ENCODE results near the gene FEM1B.

The FEM1B gene

GRCh38 chr15:68261980-68262379 is 15.6 kb upstream of the FEM1B start:
- Histone ChIP-seq H3K36me3 (no peaks in the 10 kb centered on the region), H3K4me3 (ENCODE audit: low read depth in 1 of 2, low read length in 1 of 2) (no peak overlapping the region), H3K27me3 (peaks cover 31% of the 10 kb centered on the region), H3K27ac (no peak overlapping the region), H3K4me1 (ENCODE audit: control insufficient read depth in 1 of 2, insufficient read depth in 1 of 2, low read depth in 1 of 2, low read length in 1 of 2) (peaks cover 4% of the 10 kb centered on the region in 2 experiments), H3K9me3 (no peaks in the 10 kb centered on the region)
- no peak for TF ChIP-seq CTCF (IDR thresholded peaks at IDR 0.05)

- peaks cover 31% of the 10 kb centered on the region for H3K27me3 ChIP-seq
- no peaks in the 10 kb centered on the region for H3K4me1 ChIP-seq (ENCODE audit: control insufficient read depth in 1 of 2, insufficient read depth in 1 of 2, low read depth in 1 of 2, low read length in 1 of 2)
- H3K36me3 ChIP-seq, result no peaks in the 10 kb centered on the region
- H3K27ac ChIP-seq, result no peak overlapping the region
- H3K9me3 ChIP-seq, result no peaks in the 10 kb centered on the region
- TF ChIP-seq CTCF (IDR thresholded peaks at IDR 0.05), result no peak
- no peak overlapping the region for H3K4me3 ChIP-seq (ENCODE audit: low read depth in 1 of 2, low read length in 1 of 2)
These were observed 14.8 kb upstream of the FEM1B start for GRCh38 chr15:68262514-68263356.

GRCh38 chr15:68264282-68264681 is 13.3 kb upstream of the FEM1B start:
- Histone ChIP-seq H3K27ac (no peak overlapping the region), H3K27me3 (peaks cover 31% of the 10 kb centered on the region), H3K4me1 (ENCODE audit: control insufficient read depth in 1 of 2, insufficient read depth in 1 of 2, low read depth in 1 of 2, low read length in 1 of 2) (no peaks in the 10 kb centered on the region), H3K36me3 (no peaks in the 10 kb centered on the region), H3K9me3 (no peaks in the 10 kb centered on the region), H3K4me3 (ENCODE audit: low read depth in 1 of 2, low read length in 1 of 2) (no peak overlapping the region)
- no peak for TF ChIP-seq CTCF (IDR thresholded peaks at IDR 0.05)

GRCh38 chr15:68265081-68265480 is 12.5 kb upstream of the FEM1B start:
- TF ChIP-seq CTCF (IDR thresholded peaks at IDR 0.05), result no peak
- peaks cover 31% of the 10 kb centered on the region for H3K27me3 ChIP-seq
- no peaks in the 10 kb centered on the region for H3K4me1 ChIP-seq (ENCODE audit: control insufficient read depth in 1 of 2, insufficient read depth in 1 of 2, low read depth in 1 of 2, low read length in 1 of 2)
- H3K9me3 ChIP-seq, result no peaks in the 10 kb centered on the region
- H3K4me3 ChIP-seq (ENCODE audit: low read depth in 1 of 2, low read length in 1 of 2), result no peak overlapping the region
- no peaks in the 10 kb centered on the region for H3K36me3 ChIP-seq
- H3K27ac ChIP-seq, result no peak overlapping the region

GRCh38 chr15:68265674-68266073 is 11.9 kb upstream of the FEM1B start:
- no peak for TF ChIP-seq CTCF (IDR thresholded peaks at IDR 0.05)
- H3K27me3 ChIP-seq, result peaks cover 31% of the 10 kb centered on the region
- H3K27ac ChIP-seq, result no peak overlapping the region
- H3K4me3 ChIP-seq (ENCODE audit: low read depth in 1 of 2, low read length in 1 of 2), result no peak overlapping the region
- H3K36me3 ChIP-seq, result no peaks in the 10 kb centered on the region
- H3K4me1 ChIP-seq (ENCODE audit: control insufficient read depth in 1 of 2, insufficient read depth in 1 of 2, low read depth in 1 of 2, low read length in 1 of 2), result no peaks in the 10 kb centered on the region
- no peaks in the 10 kb centered on the region for H3K9me3 ChIP-seq
